H1 (cell line): ENCODE measurements around the gene SNX15. TPM values are rescaled to one million over a fixed set of nuclear protein-coding genes. Genes with fewer than 3 reads are reported as not detected.

Experiments used
- CTCF ChIA-PET: fragments of 300-600 bp; sonication (Branson Sonifier 250); formaldehyde crosslinking; loops from one replicate; lab custom pipeline; 2021; ENCODE audit not compliant: partially characterized antibody; lab: Charles Lee
- POLR2A ChIA-PET: fragments of 300-600 bp; sonication (Branson Sonifier 250); formaldehyde crosslinking; loops from one replicate; lab custom pipeline; 2021; ENCODE audit warnings: inconsistent platforms; ENCODE audit not compliant: partially characterized antibody; lab: Charles Lee
- DNase-seq, 2 experiments: peaks; one replicate each; pipeline versions ENCODE4 v3.0.0 to v3.0.0-alpha.2; 2010 to 2022; ENCODE audit warnings: low spot score in 2 of 2, low read depth in 1 of 2, mixed read lengths in 1 of 2
- FAIRE-seq: peaks from 2 replicates; lab custom pipeline; 2011; peaks lifted over from hg19 to GRCh38; lab: Jason Lieb, UNC
- H2AFZ ChIP-seq: 2 replicates; pipeline ENCODE4 v1.8.1; 2012; ENCODE audit warnings: low read length, inconsistent platforms
- H2AK5ac ChIP-seq: 2 replicates; pipeline ENCODE4 v1.6.1; 2013; ENCODE audit warnings: low read depth, low read length
- H2BK120ac ChIP-seq: replicated peaks from 2 replicates; pipeline ENCODE3; 2013; ENCODE audit warnings: low read depth, low read length, inconsistent platforms
- H2BK12ac ChIP-seq: 2 replicates; pipeline ENCODE4 v1.6.1; 2013; ENCODE audit warnings: low read depth, low read length
- H2BK15ac ChIP-seq: 2 replicates; pipeline ENCODE4 v1.6.1; 2013; ENCODE audit warnings: low read length
- H2BK20ac ChIP-seq: 2 replicates; pipeline ENCODE4 v1.6.1; 2013; ENCODE audit warnings: low read length
- H2BK5ac ChIP-seq: 2 replicates; pipeline ENCODE4 v1.6.1; 2013; ENCODE audit warnings: low read depth, low read length
- H3K14ac ChIP-seq: 2 replicates; pipeline ENCODE4 v1.6.1; 2013; ENCODE audit warnings: inconsistent platforms; ENCODE audit not compliant: insufficient read length
- H3K18ac ChIP-seq: 2 replicates; pipeline ENCODE4 v1.6.1; 2013; ENCODE audit warnings: low read length; ENCODE audit errors: extremely low read depth
- H3K23ac ChIP-seq: 2 replicates; pipeline ENCODE4 v1.6.1; 2013; ENCODE audit warnings: inconsistent platforms; ENCODE audit not compliant: insufficient read length
- H3K23me2 ChIP-seq: 2 replicates; pipeline ENCODE4 v1.6.1; 2013; ENCODE audit warnings: low read depth, low read length
- H3K27ac ChIP-seq: 2 replicates; pipeline ENCODE4 v1.6.1; 2011; ENCODE audit warnings: low read depth, low read length, inconsistent platforms
- H3K27me3 ChIP-seq, 4 experiments: replicated peaks in 1 of 4; 1 replicate in 1 of 4; 2 replicates in 3 of 4; pipeline versions ENCODE4 v1.6.1 to v1.8.1; 2011 to 2013; ENCODE audit warnings: low read length in 3 of 4, mild to moderate bottlenecking in 3 of 4, inconsistent platforms in 2 of 4, mixed read lengths in 2 of 4, moderate library complexity in 1 of 4; ENCODE audit not compliant: control insufficient read depth in 3 of 4, insufficient read depth in 3 of 4; ENCODE audit errors: extremely low read depth in 1 of 4
- H3K36me3 ChIP-seq, 4 experiments: 2 replicates each; pipeline versions ENCODE4 v1.6.1 to v1.8.1; 2011 to 2013; ENCODE audit warnings: mild to moderate bottlenecking in 4 of 4, low read length in 3 of 4, moderate library complexity in 2 of 4, control low read depth in 1 of 4, inconsistent platforms in 1 of 4; ENCODE audit not compliant: insufficient read depth in 4 of 4, control insufficient read depth in 2 of 4
- H3K4ac ChIP-seq: replicated peaks from 2 replicates; pipeline ENCODE3; 2013; ENCODE audit warnings: low read length, low read depth, mixed read lengths, inconsistent platforms; ENCODE audit not compliant: insufficient read length
- H3K4me1 ChIP-seq, 4 experiments: replicated peaks in 1 of 4; 1 replicate in 1 of 4; 2 replicates in 3 of 4; pipeline versions ENCODE4 v1.6.1 to v1.8.1; 2011 to 2013; ENCODE audit warnings: low read length in 3 of 4, inconsistent platforms in 2 of 4, mixed read lengths in 1 of 4; ENCODE audit not compliant: insufficient read depth in 4 of 4, control insufficient read depth in 3 of 4
- H3K4me2 ChIP-seq, 2 experiments: 2 replicates each; pipeline versions ENCODE4 v1.6.1 to v1.8.1; 2011 to 2013; ENCODE audit warnings: low read depth in 2 of 2, low read length in 2 of 2, control low read depth in 1 of 2, inconsistent platforms in 1 of 2, mild to moderate bottlenecking in 1 of 2; ENCODE audit not compliant: insufficient read depth in 1 of 2
- H3K4me3 ChIP-seq, 4 experiments: fragments of 200-600, 300-600 bp in 1 of 4; sonication (generic), shearing (Covaris generic), sonication (Bioruptor Twin) in 1 of 4; 2 replicates each; pipeline versions ENCODE4 v1.5.1 to v1.8.1; 2011 to 2016; ENCODE audit warnings: low read length in 4 of 4, low read depth in 3 of 4, control low read depth in 2 of 4, inconsistent platforms in 2 of 4, mild to moderate bottlenecking in 2 of 4, mixed read lengths in 1 of 4, moderate library complexity in 1 of 4; ENCODE audit not compliant: insufficient read depth in 2 of 4; ENCODE audit errors: extremely low read depth in 1 of 4
- H3K56ac ChIP-seq: replicated peaks from 2 replicates; pipeline ENCODE3; 2013; ENCODE audit warnings: low read depth, mild to moderate bottlenecking, mixed read lengths, low read length, inconsistent platforms; ENCODE audit not compliant: insufficient read length
- H3K79me1 ChIP-seq: 2 replicates; pipeline ENCODE4 v1.6.1; 2013; ENCODE audit warnings: low read depth, low read length, control low read depth
- H3K79me2 ChIP-seq, 2 experiments: 2 replicates each; pipeline versions ENCODE4 v1.6.1 to v1.8.1; 2012 to 2013; ENCODE audit warnings: low read length in 2 of 2, mild to moderate bottlenecking in 2 of 2, inconsistent platforms in 1 of 2; ENCODE audit not compliant: insufficient read depth in 2 of 2, control insufficient read depth in 1 of 2
- H3K9ac ChIP-seq, 4 experiments: replicated peaks in 1 of 4; 1 replicate in 1 of 4; 2 replicates in 3 of 4; pipeline versions ENCODE4 v1.6.1 to v1.8.1; 2011 to 2013; ENCODE audit warnings: low read depth in 3 of 4, low read length in 3 of 4, control low read depth in 2 of 4, mild to moderate bottlenecking in 2 of 4, moderate library complexity in 2 of 4, inconsistent platforms in 1 of 4; ENCODE audit errors: extremely low read depth in 1 of 4
- H3K9me3 ChIP-seq, 2 experiments: 2 replicates each; pipeline versions ENCODE4 v1.6.1 to v1.8.1; 2012 to 2013; ENCODE audit warnings: mild to moderate bottlenecking in 2 of 2, moderate library complexity in 2 of 2, control low read depth in 1 of 2, inconsistent platforms in 1 of 2, low read depth in 1 of 2, low read length in 1 of 2, mixed read lengths in 1 of 2; ENCODE audit not compliant: insufficient read depth in 2 of 2
- H4K20me1 ChIP-seq, 2 experiments: replicated peaks in 1 of 2; 2 replicates each; pipeline versions ENCODE3 to v1.8.1; 2011 to 2013; ENCODE audit warnings: inconsistent platforms in 2 of 2, low read length in 2 of 2, mild to moderate bottlenecking in 1 of 2; ENCODE audit not compliant: insufficient read depth in 2 of 2, control insufficient read depth in 1 of 2
- H4K5ac ChIP-seq: 2 replicates; pipeline ENCODE4 v1.6.1; 2013; ENCODE audit warnings: low read length, low read depth, mixed read lengths, inconsistent platforms; ENCODE audit not compliant: insufficient read length
- H4K8ac ChIP-seq: 2 replicates; pipeline ENCODE4 v1.8.0; 2013; ENCODE audit warnings: mild to moderate bottlenecking, moderate library complexity, low read length, inconsistent platforms; ENCODE audit not compliant: insufficient read depth; ENCODE audit errors: extremely low read depth
- H4K91ac ChIP-seq: replicated peaks from 2 replicates; pipeline ENCODE3; 2013; ENCODE audit warnings: low read length, mixed read lengths, inconsistent platforms; ENCODE audit not compliant: insufficient read length
- RBBP5 ChIP-seq: IDR thresholded peaks from 2 replicates; pipeline ENCODE4 v1.7.1; 2012; ENCODE audit warnings: low read depth, mild to moderate bottlenecking, inconsistent platforms, low read length, moderate library complexity, borderline replicate concordance
- SP4 ChIP-seq: IDR thresholded peaks from 2 replicates; pipeline ENCODE4 v1.6.1; 2012; ENCODE audit warnings: low read length, inconsistent platforms
- SRF ChIP-seq: IDR thresholded peaks from 2 replicates; pipeline ENCODE4 v1.6.1; 2011; ENCODE audit warnings: mild to moderate bottlenecking, low read depth, low read length, moderate library complexity
- USF2 ChIP-seq: IDR thresholded peaks from 2 replicates; pipeline ENCODE4 v1.6.1; 2011; ENCODE audit warnings: low read length, improper control_type of control experiment
- WGBS, 2 experiments: shearing (Covaris generic) in 1 of 2; methylation state at CpG; one replicate each; pipeline versions ENCODE4 v1.1.6 to v1.1.7; 2013 to 2015; ENCODE audit warnings: low lambda C conversion rate in 2 of 2, mixed read lengths in 2 of 2, inconsistent platforms in 1 of 2, low coverage in 1 of 2, missing lambda C conversion rate in 1 of 2; ENCODE audit not compliant: insufficient replicate concordance in 2 of 2, insufficient coverage in 1 of 2, insufficient read length in 1 of 2; ENCODE audit errors: extremely low coverage in 1 of 2, missing lambda C conversion rate in 1 of 2; 5-methylcytosine and 5-hydroxymethylcytosine counted together
- polyA plus RNA-seq, 7 experiments: library from polyadenylated mRNA; depleted of rRNA in 3 of 7; stranded (reverse) in 5 of 7; unstranded in 2 of 7; fragments of >200 nt in 5 of 7; fragments of 200-250 nt in 2 of 7; gene quantifications; 1 replicate in 5 of 7; 2 replicates in 1 of 7; 4 replicates in 1 of 7; pipeline versions ENCODE4 v1.2.1 to v1.2.3, GENCODE V29; 2011 to 2013; ENCODE audit warnings: missing spikeins in 2 of 7, mixed read lengths in 2 of 7
- total RNA-seq: library from RNA; stranded (reverse); fragmentation: NEBNext Ultra II Directional; extraction: Animal tissue kit (Norgen Biotek cat#: 25700); gene quantifications from 2 replicates; pipeline ENCODE4 v1.2.1, GENCODE V29; 2021

The SNX15 gene
- total and polyA plus RNA-seq, 2 of the 8 experiments (the other 6 are each of a cell fraction or from before 2014, with no cell fraction given): 13.0 to 18.3 TPM

GRCh38 chr11:65069217-65069616 lies 42.0 kb downstream of the SNX15 start:
- Histone ChIP-seq H3K14ac (no peak overlapping the region), H3K4me1 (peaks cover 5 to 23% (median 17%) of the 10 kb centered on the region in 4 experiments), H2BK12ac (no peak overlapping the region), H4K91ac (no peak overlapping the region), H2BK20ac (no peak overlapping the region), H3K79me1 (no peaks in the 10 kb centered on the region; the same call in 1 of the 2 replicates), H2BK15ac (no peak overlapping the region), H3K36me3 (no peaks in the 10 kb centered on the region), H2BK5ac (no peak overlapping the region), H3K27ac (no peak overlapping the region), H3K9ac (no peak overlapping the region), H2BK120ac (no peak overlapping the region), H3K23ac (no peak overlapping the region), H4K8ac (no peak overlapping the region), H3K4ac (no peak overlapping the region), H2AK5ac (no peak overlapping the region), H4K5ac (no peak overlapping the region), H3K4me3 (no peak overlapping the region), H2AFZ (no peak overlapping the region), H3K4me2 (no peak overlapping the region), H3K9me3 (no peaks in the 10 kb centered on the region), H3K18ac (no peak overlapping the region), H3K27me3 (no peaks in the 10 kb centered on the region), H3K56ac (no peak overlapping the region), H3K23me2 (no peaks in the 10 kb centered on the region), H3K79me2 (no peaks in the 10 kb centered on the region), H4K20me1 (no peaks in the 10 kb centered on the region)
- CTCF ChIA-PET: interaction anchor here (1.2 to 1.9 kb wide), 4 partner anchors 10 to 41 kb away, joined by 3 to 4 read pairs (median 3); no protein-coding TSS in a partner anchor
- FAIRE-seq: no peak
- POLR2A ChIA-PET: interaction anchor here (0.7 to 21.6 kb wide), 8 partner anchors 8 to 55 kb away, joined by 3 to 230 read pairs (median 4); partner anchors contain the start of genes ARL2, SAC3D1, VPS51 and ZNHIT2
- TF ChIP-seq SP4 (no peak), RBBP5 (no peak), USF2 (no peak), SRF (no peak)
- 81% methylated on average over 9 of the region's 9 CpGs; no CpG with 5 or more reads in 1 of the 2 experiments for WGBS, 2 experiments
- DNase-seq: no peak
